K562 (cell line): ENCODE data around the gene DTL. TPM values are rescaled to one million over a fixed set of nuclear protein-coding genes. Genes with fewer than 3 reads are reported as not detected.

ENCODE experiments used
- ATF7 ChIP-seq: fragments of 450-650 bp; IDR thresholded peaks from 2 replicates; pipeline ENCODE4 v1.7.1; 2014; ENCODE audit warnings: mild to moderate bottlenecking, moderate library complexity
- FOXA3 ChIP-seq, 2 experiments: fragments of 450-650 bp in 1 of 2; sonication (generic) in 1 of 2; formaldehyde crosslinking; IDR thresholded peaks in 1 of 2; conservative IDR thresholded peaks in 1 of 2; 2 replicates each; pipeline versions ENCODE4 v1.4.0 to v1.8.0; 2020 to 2022; ENCODE audit warnings: mild to moderate bottlenecking in 2 of 2, missing genetic modification reagents in 1 of 2
- ID3 ChIP-seq, 2 experiments: fragments of 250-450 bp in 1 of 2; fragments of 450-650 bp in 1 of 2; sonication (Bioruptor Pico) in 1 of 2; IDR thresholded peaks; 2 replicates each; pipeline versions ENCODE4 v1.6.1 to v1.8.0; 2016 to 2021; ENCODE audit warnings: mild to moderate bottlenecking in 2 of 2, moderate library complexity in 2 of 2, missing compliant biosample characterization in 1 of 2, missing genetic modification characterization in 1 of 2
- MEF2D ChIP-seq: conservative IDR thresholded peaks from 2 replicates; pipeline ENCODE4 v1.6.1; 2016; ENCODE audit warnings: low read depth, missing genetic modification characterization, missing compliant biosample characterization
- MLLT1 ChIP-seq, 2 experiments: fragments of 450-650 bp; IDR thresholded peaks; 2 replicates each; pipeline ENCODE4 v1.6.1; 2016
- MYBL2 ChIP-seq, 2 experiments: fragments of 450-650 bp in 1 of 2; sonication (generic) in 1 of 2; formaldehyde crosslinking in 1 of 2; IDR thresholded peaks; 2 replicates each; pipeline versions ENCODE4 v1.6.1 to v1.8.1; 2017 to 2022; ENCODE audit warnings: borderline replicate concordance in 1 of 2, inconsistent platforms in 1 of 2, low read depth in 1 of 2, mild to moderate bottlenecking in 1 of 2, missing genetic modification reagents in 1 of 2, moderate library complexity in 1 of 2
- NR4A1 ChIP-seq, 2 experiments: fragments of 250-450 bp in 1 of 2; fragments of 450-650 bp in 1 of 2; sonication (Bioruptor Pico) in 1 of 2; IDR thresholded peaks; 2 replicates each; pipeline versions ENCODE4 v1.4.0 to v1.6.1; 2016 to 2020; ENCODE audit warnings: mild to moderate bottlenecking in 2 of 2, missing compliant biosample characterization in 1 of 2, missing genetic modification characterization in 1 of 2, moderate library complexity in 1 of 2
- PTRF ChIP-seq: fragments of 450-650 bp; IDR thresholded peaks from 2 replicates; pipeline ENCODE4 v1.6.1; 2016; ENCODE audit warnings: mild to moderate bottlenecking, missing genetic modification characterization, missing compliant biosample characterization
- RHOXF2B ChIP-seq: fragments of 250-450 bp; sonication (Bioruptor Pico); conservative IDR thresholded peaks from 2 replicates; pipeline ENCODE4 v1.5.1; 2021
- SMARCE1 ChIP-seq: fragments of 450-650 bp; IDR thresholded peaks from 2 replicates; pipeline ENCODE4 v1.7.1; 2016; ENCODE audit warnings: mild to moderate bottlenecking
- TSHZ1 ChIP-seq: fragments of 250-450 bp; sonication (Bioruptor Pico); IDR thresholded peaks from 2 replicates; pipeline ENCODE4 v1.4.0; 2020; ENCODE audit warnings: mild to moderate bottlenecking, moderate library complexity
- ZNF140 ChIP-seq: fragments of 250-450 bp; sonication (Bioruptor Pico); IDR thresholded peaks from 2 replicates; pipeline ENCODE4 v1.8.0; 2021; ENCODE audit warnings: moderate library complexity, mild to moderate bottlenecking, inconsistent platforms
- ZNF449 ChIP-seq: fragments of 250-450 bp; sonication (Bioruptor Pico); IDR thresholded peaks from 2 replicates; pipeline ENCODE4 v1.8.0; 2022; ENCODE audit warnings: moderate library complexity, mild to moderate bottlenecking, inconsistent platforms
- ZNF592 ChIP-seq: fragments of 450-650 bp; IDR thresholded peaks from 2 replicates; pipeline ENCODE4 v1.6.1; 2017; ENCODE audit warnings: antibody characterized with exemption, mild to moderate bottlenecking
- polyA plus RNA-seq, 8 experiments: library from polyadenylated mRNA; depleted of rRNA in 4 of 8; stranded (reverse) in 5 of 8; unstranded in 3 of 8; fragments of >200 nt; fragmentation: Nextera tagmentation in 2 of 8; fragmentation: Illumina TruSeq in 1 of 8; extraction: Ambion mirVana in 2 of 8; extraction: Trizol in 1 of 8; gene quantifications; 2 replicates each; pipeline versions ENCODE4 v1.2.1 to v1.2.3, GENCODE V29; 2011 to 2014; ENCODE audit warnings: inconsistent platforms in 1 of 8, missing spikeins in 1 of 8
- total RNA-seq, 7 experiments: library from RNA; depleted of rRNA in 6 of 7; stranded (reverse); fragments of >200 nt in 6 of 7; fragmentation: Illumina TruSeq in 2 of 7; extraction: Trizol in 2 of 7; gene quantifications; 2 replicates each; pipeline versions ENCODE4 v1.2.1 to v1.2.3, GENCODE V29; 2011 to 2021; ENCODE audit warnings: low replicate concordance in 1 of 7

DTL gene
- total and polyA plus RNA-seq, 9 of the 15 experiments (the other 6 are each of a cell fraction or from before 2014, with no cell fraction given) = 38.3 to 81.0 (median 63.2) TPM

- TF ChIP-seq RHOXF2B (CRISPR knock-in tag) (no peak), MLLT1 (IDR thresholded peaks at IDR 0.05) (no peak), ID3 (CRISPR knock-in tag; IDR thresholded peaks at IDR 0.05) (no peak), ID3 (tag; IDR thresholded peaks at IDR 0.05) (peak; percentile 43; the same call in 1 of the 2 replicates), MEF2D (0 out of 2 replicates have a peak, but pooled peaks have one; percentile 27), TSHZ1 (CRISPR knock-in tag) (peak; percentile 53), ZNF449 (CRISPR knock-in tag) (peak; percentile 34; the same call in 1 of the 2 replicates), MYBL2 (IDR thresholded peaks at IDR 0.05; ENCODE audit: low read depth) (no peak), MYBL2 (CRISPR knock-in tag; IDR thresholded peaks at IDR 0.05; ENCODE audit: borderline replicate concordance) (no peak), ZNF592 (peak; percentile 89), ATF7 (no peak), FOXA3 (CRISPR knock-in tag; conservative IDR thresholded peaks at IDR 0.05 in 1 of 2, IDR thresholded peaks at IDR 0.05 in 1 of 2) (peak in 1 of 2 experiments; percentile 82; a peak in 3 of 4 replicates), NR4A1 (CRISPR knock-in tag; IDR thresholded peaks at IDR 0.05) (no peak), NR4A1 (tag; IDR thresholded peaks at IDR 0.05) (peak; percentile 70), SMARCE1 (0 out of 2 replicates have a peak, but pooled peaks have one; percentile 12), PTRF (tag) (peak; percentile 60; the same call in 1 of the 2 replicates), ZNF140 (CRISPR knock-in tag) (no peak)
These were observed 112.1 kb downstream of the DTL start (continued) for GRCh38 chr1:212147581-212148033.
